HG02970 (cell line): ENCODE data around the gene ZBTB16.

ENCODE experiments used
- ATAC-seq: cut with Tn5 transposase; IDR thresholded peaks from one replicate; pipeline ENCODE4 v1.9.1; 2021; ENCODE audit warnings: mild to moderate bottlenecking, moderate library complexity, moderate number of reproducible peaks; ENCODE audit not compliant: unreplicated experiment, low FRiP score

ZBTB16 gene

GRCh38 chr11:114285599-114285998 is 226.1 kb downstream of the ZBTB16 start:
- no peak for ATAC-seq

- no peak for ATAC-seq
Measured at GRCh38 chr11:114286229-114286628, 226.7 kb downstream of the ZBTB16 start.

- no peak for ATAC-seq
Measured at GRCh38 chr11:114287154-114287553, 227.6 kb downstream of the ZBTB16 start.

- no peak for ATAC-seq
Measured at GRCh38 chr11:114288136-114288535, 228.6 kb downstream of the ZBTB16 start.

GRCh38 chr11:114289779-114290178 is 230.3 kb downstream of the ZBTB16 start:
- no peak for ATAC-seq

GRCh38 chr11:114290503-114291235 is 231.2 kb downstream of the ZBTB16 start:
- ATAC-seq = no peak

- ATAC-seq = no peak
Measured at GRCh38 chr11:114291381-114291780, 231.9 kb downstream of the ZBTB16 start.

GRCh38 chr11:114291842-114292680 is 232.6 kb downstream of the ZBTB16 start:
- ATAC-seq = no peak

- no peak for ATAC-seq
Measured at GRCh38 chr11:114293201-114293711, 233.7 kb downstream of the ZBTB16 start.

GRCh38 chr11:114295676-114296604 is 236.4 kb downstream of the ZBTB16 start, which contains the start of gene NNMT:
NNMT (plus strand) TSS chr11:114296399; CDS start chr11:114296557, 158 bp downstream.
- no peak for ATAC-seq

GRCh38 chr11:114296605-114297372 is 237.3 kb downstream of the ZBTB16 start:
- no peak for ATAC-seq

GRCh38 chr11:114297806-114298709 is 238.5 kb downstream of the ZBTB16 start:
- ATAC-seq = no peak

- no peak for ATAC-seq
Measured at GRCh38 chr11:114298710-114299109, 239.2 kb downstream of the ZBTB16 start.
